ENCODE data around the gene DENND1A.

DNA sequence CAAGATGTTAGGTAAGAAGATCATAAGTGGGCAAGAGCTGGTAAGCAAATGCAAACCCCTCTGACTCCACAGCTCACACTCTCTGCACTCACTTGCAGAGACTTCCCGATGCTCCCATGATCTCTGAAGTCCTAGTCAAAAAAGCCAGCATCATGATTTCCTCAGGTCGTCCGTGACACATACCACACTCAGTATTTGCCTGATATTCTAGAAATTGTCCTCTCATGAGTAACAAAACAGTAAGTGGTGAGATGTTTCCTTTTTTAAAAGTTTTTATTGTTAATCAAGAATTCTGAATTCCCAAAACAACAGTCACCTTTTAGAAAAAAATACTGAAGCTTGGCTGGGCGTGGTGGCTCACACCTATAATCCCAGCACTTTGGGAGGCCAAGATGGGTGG lies 194.6 kb downstream of the DENND1A start:
- TF ChIP-seq, protein P1, sequence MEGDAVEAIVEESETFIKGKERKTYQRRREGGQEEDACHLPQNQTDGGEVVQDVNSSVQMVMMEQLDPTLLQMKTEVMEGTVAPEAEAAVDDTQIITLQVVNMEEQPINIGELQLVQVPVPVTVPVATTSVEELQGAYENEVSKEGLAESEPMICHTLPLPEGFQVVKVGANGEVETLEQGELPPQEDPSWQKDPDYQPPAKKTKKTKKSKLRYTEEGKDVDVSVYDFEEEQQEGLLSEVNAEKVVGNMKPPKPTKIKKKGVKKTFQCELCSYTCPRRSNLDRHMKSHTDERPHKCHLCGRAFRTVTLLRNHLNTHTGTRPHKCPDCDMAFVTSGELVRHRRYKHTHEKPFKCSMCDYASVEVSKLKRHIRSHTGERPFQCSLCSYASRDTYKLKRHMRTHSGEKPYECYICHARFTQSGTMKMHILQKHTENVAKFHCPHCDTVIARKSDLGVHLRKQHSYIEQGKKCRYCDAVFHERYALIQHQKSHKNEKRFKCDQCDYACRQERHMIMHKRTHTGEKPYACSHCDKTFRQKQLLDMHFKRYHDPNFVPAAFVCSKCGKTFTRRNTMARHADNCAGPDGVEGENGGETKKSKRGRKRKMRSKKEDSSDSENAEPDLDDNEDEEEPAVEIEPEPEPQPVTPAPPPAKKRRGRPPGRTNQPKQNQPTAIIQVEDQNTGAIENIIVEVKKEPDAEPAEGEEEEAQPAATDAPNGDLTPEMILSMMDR (IDR thresholded peaks at IDR 0.05), result no peak
- TF ChIP-seq POLR2A (IDR thresholded peaks at IDR 0.05), result no peak
